ENCODE results near the gene TXNDC11. TPM values are rescaled to one million over a fixed set of nuclear protein-coding genes. Genes with fewer than 3 reads are reported as not detected.

Gene TXNDC11
- total and polyA plus RNA-seq, 2 donors (not counting 3 experiments of a cell fraction or from before 2014, with no cell fraction given) = 42.5 to 66.0 TPM

DNA sequence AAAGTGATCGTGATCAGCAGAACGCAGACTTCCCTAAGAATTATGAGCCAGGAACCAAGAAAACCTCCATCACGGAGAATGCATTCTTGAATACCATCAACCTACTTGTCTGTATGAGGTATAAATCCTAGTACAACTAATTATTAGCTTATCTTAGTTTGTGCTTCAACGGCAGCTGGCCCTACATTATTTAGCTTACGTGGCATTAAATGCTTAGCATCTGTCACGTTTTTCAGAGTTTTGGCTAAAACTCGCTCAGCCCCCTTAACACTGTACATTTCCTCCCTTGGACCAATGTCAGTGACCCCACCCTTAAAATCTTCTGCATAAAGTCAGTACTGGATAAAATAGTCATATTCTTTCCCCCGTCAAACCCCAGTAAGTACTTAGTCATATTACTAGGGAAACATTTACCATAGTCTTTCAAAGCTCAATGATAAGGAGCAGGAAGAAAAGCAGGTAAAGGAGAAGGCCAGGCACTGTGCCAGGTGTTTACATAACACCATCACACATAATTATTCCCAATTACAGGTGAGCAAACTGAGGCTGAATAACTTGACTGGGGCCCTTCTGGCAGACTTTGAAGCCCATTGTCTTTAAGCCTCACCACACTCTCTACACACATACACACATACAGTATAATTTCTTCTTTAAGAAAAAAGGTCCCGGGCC lies 16.6 kb upstream of the TXNDC11 start:
- H3K4me3 ChIP-seq (replicated peaks in 1 of 3; ENCODE audit: insufficient read depth in 1 of 3, low read depth in 1 of 3, low read length in 3 of 3) = no peak overlapping the region
- ChIA-PET POLR2A (no interaction called here), CTCF (interaction anchor here (0.7 to 2.2 kb wide), 5 partner anchors 11 to 309 kb away, joined by 3 to 6 read pairs (median 4); no protein-coding TSS in a partner anchor)
- no peak overlapping the region for H2AFZ ChIP-seq (ENCODE audit: low read depth, low read length)
- peaks cover 26 to 48% of the 10 kb centered on the region in 2 experiments for H3K36me3 ChIP-seq (ENCODE audit: control insufficient read depth in 2 of 2, extremely low read depth in 1 of 2, insufficient read depth in 2 of 2, low read length in 2 of 2)
- H3K27me3 ChIP-seq (ENCODE audit: control insufficient read depth in 2 of 2, insufficient read depth in 2 of 2, low read length in 2 of 2) = no peaks in the 10 kb centered on the region
- no peaks in the 10 kb centered on the region for H3K9me1 ChIP-seq (replicated peaks; ENCODE audit: control insufficient read depth, extremely low read depth, insufficient read depth, low read length)
- TF ChIP-seq, protein P1, sequence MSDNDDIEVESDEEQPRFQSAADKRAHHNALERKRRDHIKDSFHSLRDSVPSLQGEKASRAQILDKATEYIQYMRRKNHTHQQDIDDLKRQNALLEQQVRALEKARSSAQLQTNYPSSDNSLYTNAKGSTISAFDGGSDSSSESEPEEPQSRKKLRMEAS (IDR thresholded peaks at IDR 0.05; ENCODE audit: insufficient read depth, insufficient read length) = no peak
- TF ChIP-seq GATA2 (IDR thresholded peaks at IDR 0.05; ENCODE audit: insufficient read depth, insufficient read length, low read depth, low read length) (no peak), FOS (IDR thresholded peaks at IDR 0.05; ENCODE audit: borderline replicate concordance, insufficient read depth, low read length) (no peak), EZH2 (IDR thresholded peaks at IDR 0.05; ENCODE audit: borderline replicate concordance, low read depth, low read length, severe bottlenecking) (no peak), MYC (IDR thresholded peaks at IDR 0.05; ENCODE audit: low read depth, low read length) (no peak), POLR2A (IDR thresholded peaks at IDR 0.05; ENCODE audit: low read depth, low read length) (no peak), POLR2AphosphoS5 (IDR thresholded peaks at IDR 0.05; ENCODE audit: insufficient read depth, low read depth, low read length) (no peak), JUN (IDR thresholded peaks at IDR 0.05; ENCODE audit: borderline replicate concordance, insufficient read depth, insufficient read length, low read depth) (no peak)
- TF ChIP-seq, protein P2, sequence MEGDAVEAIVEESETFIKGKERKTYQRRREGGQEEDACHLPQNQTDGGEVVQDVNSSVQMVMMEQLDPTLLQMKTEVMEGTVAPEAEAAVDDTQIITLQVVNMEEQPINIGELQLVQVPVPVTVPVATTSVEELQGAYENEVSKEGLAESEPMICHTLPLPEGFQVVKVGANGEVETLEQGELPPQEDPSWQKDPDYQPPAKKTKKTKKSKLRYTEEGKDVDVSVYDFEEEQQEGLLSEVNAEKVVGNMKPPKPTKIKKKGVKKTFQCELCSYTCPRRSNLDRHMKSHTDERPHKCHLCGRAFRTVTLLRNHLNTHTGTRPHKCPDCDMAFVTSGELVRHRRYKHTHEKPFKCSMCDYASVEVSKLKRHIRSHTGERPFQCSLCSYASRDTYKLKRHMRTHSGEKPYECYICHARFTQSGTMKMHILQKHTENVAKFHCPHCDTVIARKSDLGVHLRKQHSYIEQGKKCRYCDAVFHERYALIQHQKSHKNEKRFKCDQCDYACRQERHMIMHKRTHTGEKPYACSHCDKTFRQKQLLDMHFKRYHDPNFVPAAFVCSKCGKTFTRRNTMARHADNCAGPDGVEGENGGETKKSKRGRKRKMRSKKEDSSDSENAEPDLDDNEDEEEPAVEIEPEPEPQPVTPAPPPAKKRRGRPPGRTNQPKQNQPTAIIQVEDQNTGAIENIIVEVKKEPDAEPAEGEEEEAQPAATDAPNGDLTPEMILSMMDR (IDR thresholded peaks at IDR 0.05; ENCODE audit: extremely low read depth in 1 of 2, insufficient read depth in 1 of 2, low read depth in 1 of 2, low read length in 2 of 2) = no peak
- H3K9me3 ChIP-seq (replicated peaks; ENCODE audit: control insufficient read depth, insufficient read depth, low read length) = no peaks in the 10 kb centered on the region
- no peaks in the 10 kb centered on the region for H3K79me2 ChIP-seq (ENCODE audit: control insufficient read depth, insufficient read depth, low read length)
- BruUV-seq (replicated peaks) = no TSS peak
- H3K9ac ChIP-seq (replicated peaks; ENCODE audit: extremely low read depth, insufficient read depth, low read length) = no peak overlapping the region
- dilution Hi-C loops (cut with MboI; ENCODE audit: extremely low pct_ligation_motif_present, low sequenced_read_pairs) = no loop called here
- no peak overlapping the region for H3K4me2 ChIP-seq (ENCODE audit: insufficient read depth, low read length)
- no peaks in the 10 kb centered on the region for H4K20me1 ChIP-seq (replicated peaks; ENCODE audit: control insufficient read depth, extremely low read depth, insufficient read depth, low read length)
- FAIRE-seq (no peak), DNase-seq (ENCODE audit: low read depth, low spot score) (no peak)
- H3K27ac ChIP-seq (ENCODE audit: insufficient read depth, low read depth, low read length) = no peak overlapping the region
- peaks cover 9% of the 10 kb centered on the region for H3K4me1 ChIP-seq (ENCODE audit: control insufficient read depth, extremely low read depth, insufficient read depth, low read length)
- intact Hi-C loops (cut with micrococcal nuclease) = no loop called here

Measured in endothelial cell of umbilical vein (primary cell).